Left ventricle myocardium inferior (tissue), 1 donor: ENCODE measurements around the gene PDE11A. TPM values are rescaled to one million over a fixed set of nuclear protein-coding genes. Genes with fewer than 3 reads are reported as not detected.

Experiments
- DNase-seq: peaks from one replicate; pipeline ENCODE4 v3.0.0-alpha.2; 2020
- H3K27ac ChIP-seq: fragments of 200-600 bp; replicated peaks from 2 replicates; pipeline ENCODE4 v1.8.0; 2021
- H3K27me3 ChIP-seq: fragments of 200-600 bp; 2 replicates; pipeline ENCODE4 v1.8.0; 2021; ENCODE audit warnings: low read depth
- H3K36me3 ChIP-seq: fragments of 200-600 bp; 2 replicates; pipeline ENCODE4 v1.8.0; 2021
- H3K4me1 ChIP-seq: fragments of 200-600 bp; 2 replicates; pipeline ENCODE4 v1.8.0; 2021
- H3K4me3 ChIP-seq: fragments of 200-600 bp; 2 replicates; pipeline ENCODE4 v1.8.0; 2021; ENCODE audit warnings: mild to moderate bottlenecking, moderate library complexity
- H3K9me3 ChIP-seq: fragments of 200-600 bp; replicated peaks from 2 replicates; pipeline ENCODE4 v1.8.0; 2021
- CTCF ChIP-seq: fragments of 200-600 bp; IDR thresholded peaks from 2 replicates; pipeline ENCODE4 v1.8.0; 2021; ENCODE audit warnings: antibody characterized with exemption, mild to moderate bottlenecking, borderline replicate concordance
- intact Hi-C: fragments of 100-400 bp; cut with micrococcal nuclease; formaldehyde crosslinking; loops from one replicate; pipeline ENCODE4 v1.11.0; 2022
- total RNA-seq: library from RNA; stranded (reverse); fragmentation: NEBNext Ultra II Directional; extraction: Animal tissue kit (Norgen Biotek cat#: 25700); gene quantifications from one replicate; pipeline ENCODE4 v1.2.1, GENCODE V29; 2021
- donor health status: DM: no; HTN: yes; CAD: no; lungs with severe emphysema.

PDE11A gene
- total RNA-seq, 1 donor from 2014 or later, result 2.5 TPM

- DNase-seq, result no peak
- no peak overlapping the region for H3K4me3 ChIP-seq
- H3K9me3 ChIP-seq, result no peaks in the 10 kb centered on the region
- no peaks in the 10 kb centered on the region for H3K36me3 ChIP-seq
- TF ChIP-seq CTCF, result no peak
- H3K27me3 ChIP-seq, result no peaks in the 10 kb centered on the region
- H3K4me1 ChIP-seq, result no peaks in the 10 kb centered on the region
- H3K27ac ChIP-seq, result no peak overlapping the region
- intact Hi-C loops, result no loop called here
Measured at GRCh38 chr2:178106053-178106452, 33.5 kb upstream of the PDE11A start.

GRCh38 chr2:178105566-178105965 lies 33.0 kb upstream of the PDE11A start:
- Histone ChIP-seq H3K4me3 (no peak overlapping the region), H3K27ac (no peak overlapping the region), H3K9me3 (no peaks in the 10 kb centered on the region), H3K4me1 (no peaks in the 10 kb centered on the region), H3K36me3 (no peaks in the 10 kb centered on the region), H3K27me3 (no peaks in the 10 kb centered on the region)
- no peak for TF ChIP-seq CTCF
- no peak for DNase-seq
- intact Hi-C loops, result no loop called here

GRCh38 chr2:178101321-178102079 lies 28.9 kb upstream of the PDE11A start:
- no peak for DNase-seq
- H3K27me3 ChIP-seq, result no peaks in the 10 kb centered on the region
- H3K4me3 ChIP-seq, result no peak overlapping the region
- no peaks in the 10 kb centered on the region for H3K4me1 ChIP-seq
- intact Hi-C loops, result no loop called here
- no peaks in the 10 kb centered on the region for H3K9me3 ChIP-seq
- no peak for TF ChIP-seq CTCF
- H3K27ac ChIP-seq, result no peak overlapping the region
- H3K36me3 ChIP-seq, result no peaks in the 10 kb centered on the region

GRCh38 chr2:178093471-178093870 lies 20.9 kb upstream of the PDE11A start:
- Histone ChIP-seq H3K27me3 (no peaks in the 10 kb centered on the region), H3K9me3 (no peaks in the 10 kb centered on the region), H3K4me1 (no peaks in the 10 kb centered on the region), H3K4me3 (no peak overlapping the region), H3K27ac (no peak overlapping the region), H3K36me3 (no peaks in the 10 kb centered on the region)
- TF ChIP-seq CTCF, result no peak
- no peak for DNase-seq
- intact Hi-C loops, result no loop called here

GRCh38 chr2:178088774-178089270 lies 16.2 kb upstream of the PDE11A start:
- no peak for DNase-seq
- Histone ChIP-seq H3K27ac (no peak overlapping the region), H3K4me3 (no peak overlapping the region), H3K36me3 (no peaks in the 10 kb centered on the region), H3K27me3 (no peaks in the 10 kb centered on the region), H3K9me3 (no peaks in the 10 kb centered on the region), H3K4me1 (no peaks in the 10 kb centered on the region)
- TF ChIP-seq CTCF, result no peak
- intact Hi-C loops, result no loop called here
